ENCODE measurements around the gene PSMB8. TPM values are rescaled to one million over a fixed set of nuclear protein-coding genes. Genes with fewer than 3 reads are reported as not detected.
A peak's percentile ranks its signal among the peaks of the same experiment; 100 is the strongest.

PSMB8 gene
- total and polyA plus RNA-seq, 7 donors, result 7.0 to 19.2 (median 10.3) TPM

DNA sequence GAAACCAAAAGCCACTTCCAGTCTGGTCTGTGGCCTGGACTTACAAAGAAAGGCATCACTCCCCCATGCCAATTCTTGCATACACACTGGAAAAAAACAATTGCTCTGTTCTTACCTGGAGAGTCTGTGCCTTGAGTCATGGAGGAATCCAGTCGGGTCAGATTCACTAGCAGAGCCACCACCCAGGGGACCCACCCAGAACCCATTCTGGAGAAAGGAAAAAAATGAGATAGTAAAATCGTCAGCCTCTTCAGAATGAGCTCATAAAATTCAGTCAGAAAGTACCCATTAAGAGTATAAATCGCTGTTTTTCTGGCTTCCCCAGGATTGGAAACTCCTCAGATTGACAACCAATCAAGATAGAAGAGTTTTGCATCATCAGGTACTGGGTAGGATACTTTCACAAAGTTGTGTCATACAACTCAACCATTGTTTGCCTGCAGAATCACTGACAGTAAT is 27.1 kb downstream of the PSMB8 start, which contains the start of gene HLA-DOB:
Gene HLA-DOB (minus strand): TSS at position 257 of the 459 bp plus-strand sequence. CDS start 51 bp downstream, at position 206.
- no peak within 1 kb of the TSS for H3K27ac ChIP-seq
- WGBS, 3 donors, result 37 to 49% (median 44%) methylated on average over 3 of the region's 3 CpGs
- intact Hi-C loops (cut with DNase I), result no loop called here
- H3K4me1 ChIP-seq, result peaks cover 3% of the 10 kb centered on the region
- TF ChIP-seq, protein P1, sequence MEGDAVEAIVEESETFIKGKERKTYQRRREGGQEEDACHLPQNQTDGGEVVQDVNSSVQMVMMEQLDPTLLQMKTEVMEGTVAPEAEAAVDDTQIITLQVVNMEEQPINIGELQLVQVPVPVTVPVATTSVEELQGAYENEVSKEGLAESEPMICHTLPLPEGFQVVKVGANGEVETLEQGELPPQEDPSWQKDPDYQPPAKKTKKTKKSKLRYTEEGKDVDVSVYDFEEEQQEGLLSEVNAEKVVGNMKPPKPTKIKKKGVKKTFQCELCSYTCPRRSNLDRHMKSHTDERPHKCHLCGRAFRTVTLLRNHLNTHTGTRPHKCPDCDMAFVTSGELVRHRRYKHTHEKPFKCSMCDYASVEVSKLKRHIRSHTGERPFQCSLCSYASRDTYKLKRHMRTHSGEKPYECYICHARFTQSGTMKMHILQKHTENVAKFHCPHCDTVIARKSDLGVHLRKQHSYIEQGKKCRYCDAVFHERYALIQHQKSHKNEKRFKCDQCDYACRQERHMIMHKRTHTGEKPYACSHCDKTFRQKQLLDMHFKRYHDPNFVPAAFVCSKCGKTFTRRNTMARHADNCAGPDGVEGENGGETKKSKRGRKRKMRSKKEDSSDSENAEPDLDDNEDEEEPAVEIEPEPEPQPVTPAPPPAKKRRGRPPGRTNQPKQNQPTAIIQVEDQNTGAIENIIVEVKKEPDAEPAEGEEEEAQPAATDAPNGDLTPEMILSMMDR (IDR thresholded peaks at IDR 0.05), result no peak
- ATAC-seq, result peak in 3 of 4 donors; percentile 34 to 56 (median 50)
- H3K9me3 ChIP-seq, result no peaks in the 10 kb centered on the region
- H3K36me3 ChIP-seq (ENCODE audit: insufficient read depth in 1 of 2, low read depth in 1 of 2), result no peaks in the 10 kb centered on the region
- H3K4me3 ChIP-seq, result no peak within 1 kb of the TSS
- DNase-seq, result no peak
- no peaks in the 10 kb centered on the region for H3K27me3 ChIP-seq (ENCODE audit: insufficient read depth in 3 of 3, low read length in 2 of 3)

DNA sequence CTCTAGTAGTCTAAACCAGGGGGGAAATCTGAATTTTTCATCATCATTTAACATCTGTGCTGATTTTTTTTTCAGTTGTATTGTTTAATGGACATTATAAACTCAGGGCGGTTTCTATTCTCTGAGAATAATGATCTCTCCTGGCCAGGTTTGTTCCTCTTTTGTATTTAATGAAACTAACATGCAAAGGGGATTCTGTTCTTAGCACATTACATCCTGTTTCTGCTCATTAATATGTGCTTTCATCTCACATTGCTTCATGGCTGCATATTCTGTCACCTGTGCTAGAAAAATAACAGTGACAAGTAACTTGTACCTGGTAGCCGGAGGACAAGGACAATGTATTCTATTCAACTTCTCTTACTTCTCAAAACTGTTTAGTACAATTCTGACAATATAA is 27.9 kb downstream of the PSMB8 start:
- intact Hi-C loops (cut with DNase I), result no loop called here
- Histone ChIP-seq H3K4me3 (no peak overlapping the region), H3K4me1 (peaks cover 3% of the 10 kb centered on the region), H3K36me3 (ENCODE audit: insufficient read depth in 1 of 2, low read depth in 1 of 2) (no peaks in the 10 kb centered on the region), H3K9me3 (no peaks in the 10 kb centered on the region), H3K27me3 (ENCODE audit: insufficient read depth in 3 of 3, low read length in 2 of 3) (no peaks in the 10 kb centered on the region), H3K27ac (no peak overlapping the region)
- WGBS, 3 donors, result 72 to 88% (median 81%) methylated on average over 2 of the region's 2 CpGs
- TF ChIP-seq, protein P1 (IDR thresholded peaks at IDR 0.05), result no peak
- DNase-seq (no peak), ATAC-seq (no peak)

DNA sequence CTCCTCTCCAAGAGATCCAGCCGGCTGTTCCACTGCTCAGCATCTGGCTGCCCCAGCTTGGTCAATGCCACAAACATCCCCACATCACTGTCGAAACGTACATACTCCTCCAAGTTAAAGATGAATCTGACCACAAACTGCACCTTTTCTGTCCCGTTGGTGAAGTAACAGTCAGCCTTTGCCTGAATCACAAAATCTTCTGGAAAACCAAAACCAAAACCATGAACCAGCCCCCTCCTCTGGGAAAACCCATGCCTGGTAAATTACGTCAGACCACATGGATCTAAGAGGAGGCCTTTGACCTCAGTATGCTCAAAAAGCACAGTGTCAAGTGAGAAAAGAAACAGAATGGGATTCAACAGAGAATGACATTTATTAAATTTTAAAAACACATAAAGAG is 28.7 kb downstream of the PSMB8 start:
- H3K9me3 ChIP-seq, result no peaks in the 10 kb centered on the region
- H3K27ac ChIP-seq, result no peak overlapping the region
- TF ChIP-seq, protein P1 (IDR thresholded peaks at IDR 0.05), result no peak
- peak overlapping the region; percentile 4 for H3K4me3 ChIP-seq
- 68 to 74% (median 74%) methylated on average over 5 of the region's 5 CpGs for WGBS, 3 donors
- DNase-seq (no peak), ATAC-seq (no peak)
- no peaks in the 10 kb centered on the region for H3K27me3 ChIP-seq (ENCODE audit: insufficient read depth in 3 of 3, low read length in 2 of 3)
- H3K36me3 ChIP-seq (ENCODE audit: insufficient read depth in 1 of 2, low read depth in 1 of 2), result no peaks in the 10 kb centered on the region
- intact Hi-C loops (cut with DNase I), result no loop called here
- peaks cover 3% of the 10 kb centered on the region for H3K4me1 ChIP-seq

DNA sequence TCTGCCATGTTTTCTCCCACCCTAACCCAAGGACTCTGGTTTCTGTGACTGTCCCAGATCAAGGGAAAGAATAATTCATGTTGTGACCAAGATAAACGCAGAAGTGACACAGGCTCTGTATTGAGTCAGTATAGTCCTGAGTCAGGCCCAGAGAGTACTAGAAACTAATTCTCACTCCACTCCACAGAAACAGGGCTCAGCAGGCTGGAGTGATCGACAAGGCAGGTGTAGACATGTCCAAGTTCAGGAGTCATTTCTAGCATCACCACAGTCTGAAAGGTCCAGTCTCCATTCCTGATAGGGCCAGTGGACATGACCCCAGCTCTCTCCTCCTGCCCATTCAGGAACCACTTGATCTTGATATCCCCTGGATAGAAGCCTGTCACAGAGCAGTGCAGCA is 29.7 kb downstream of the PSMB8 start:
- H3K27me3 ChIP-seq (ENCODE audit: insufficient read depth in 3 of 3, low read length in 2 of 3), result peaks cover 0 to under 1% (median 0%) of the 10 kb centered on the region in 3 donors
- H3K4me1 ChIP-seq, result no peaks in the 10 kb centered on the region
- H3K36me3 ChIP-seq (ENCODE audit: insufficient read depth in 1 of 2, low read depth in 1 of 2), result no peaks in the 10 kb centered on the region
- no peak for ATAC-seq
- TF ChIP-seq, protein P1 (IDR thresholded peaks at IDR 0.05), result no peak
- no peak for DNase-seq
- no peak overlapping the region for H3K4me3 ChIP-seq
- no peaks in the 10 kb centered on the region for H3K9me3 ChIP-seq
- WGBS, 3 donors, result 67 to 97% (median 92%) methylated on average over 2 of the region's 2 CpGs
- intact Hi-C loops (cut with DNase I), result no loop called here
- no peak overlapping the region for H3K27ac ChIP-seq

DNA sequence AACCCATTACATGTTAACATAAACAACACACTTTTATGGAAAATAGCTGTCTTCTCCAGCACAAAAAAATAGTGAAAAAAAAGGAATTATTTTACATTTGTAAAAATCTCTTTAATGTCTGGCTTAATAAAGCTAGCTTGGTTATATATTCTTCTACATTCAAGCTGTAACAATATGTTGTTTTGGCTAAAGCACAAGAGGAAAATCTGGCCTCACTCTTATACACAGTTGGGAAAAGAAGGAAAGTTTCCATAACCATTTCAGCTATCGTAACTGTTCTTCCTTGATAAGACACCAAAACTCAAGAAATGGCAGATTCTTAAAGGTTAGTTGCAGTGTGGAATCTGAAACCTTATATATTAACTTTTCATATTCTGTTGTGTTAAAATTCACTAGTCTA is 34.7 kb downstream of the PSMB8 start:
- 0 to 41% (median 37%) methylated on average over 1 of the region's 1 CpG for WGBS, 3 donors
- peaks cover 0 to 20% (median 2%) of the 10 kb centered on the region in 3 donors for H3K27me3 ChIP-seq (ENCODE audit: insufficient read depth in 3 of 3, low read length in 2 of 3)
- ATAC-seq (no peak), DNase-seq (no peak)
- H3K36me3 ChIP-seq (ENCODE audit: insufficient read depth in 1 of 2, low read depth in 1 of 2), result no peaks in the 10 kb centered on the region
- H3K4me1 ChIP-seq, result no peaks in the 10 kb centered on the region
- TF ChIP-seq, protein P1 (IDR thresholded peaks at IDR 0.05), result no peak
- intact Hi-C loops (cut with DNase I), result no loop called here
- H3K27ac ChIP-seq, result no peak overlapping the region
- H3K9me3 ChIP-seq, result no peaks in the 10 kb centered on the region
- H3K4me3 ChIP-seq, result no peak overlapping the region

Data from psoas muscle (tissue), 8 donors.